Calu3 (cell line): ENCODE measurements around the gene ARHGAP8. TPM values are rescaled to one million over a fixed set of nuclear protein-coding genes. Genes with fewer than 3 reads are reported as not detected.

ENCODE experiments used
- BruUV-seq: library from RNA; stranded (reverse); fragments of 400-500 nt; replicated peaks from 2 replicates; lab custom pipeline; 2021; lab: Mats Ljungman, UMichigan
- CTCF ChIA-PET: fragments of 300-600 bp; sonication (Branson Sonifier 250); formaldehyde crosslinking; loops from one replicate; lab custom pipeline; 2022; ENCODE audit warnings: antibody characterized with exemption; lab: Charles Lee
- DNase-seq: peaks from one replicate; pipeline ENCODE4 v3.0.0; 2022
- H3K27ac Mint-ChIP-seq: one replicate; pipeline ENCODE4 v1.8.0; 2022; ENCODE audit warnings: mixed read lengths; ENCODE audit not compliant: unreplicated experiment
- H3K27me3 Mint-ChIP-seq: one replicate; pipeline ENCODE4 v1.8.0; 2022; ENCODE audit warnings: mixed read lengths; ENCODE audit not compliant: unreplicated experiment
- H3K36me3 Mint-ChIP-seq: one replicate; pipeline ENCODE4 v1.8.0; 2022; ENCODE audit warnings: mild to moderate bottlenecking, moderate library complexity, mixed read lengths; ENCODE audit not compliant: insufficient read depth, unreplicated experiment
- H3K4me1 Mint-ChIP-seq: one replicate; pipeline ENCODE4 v1.8.0; 2022; ENCODE audit warnings: mild to moderate bottlenecking, low read depth, mixed read lengths; ENCODE audit not compliant: unreplicated experiment
- H3K4me3 Mint-ChIP-seq: one replicate; pipeline ENCODE4 v1.8.0; 2022; ENCODE audit warnings: mild to moderate bottlenecking, low read depth, moderate library complexity, mixed read lengths; ENCODE audit not compliant: unreplicated experiment
- H3K9me3 Mint-ChIP-seq: one replicate; pipeline ENCODE4 v1.8.0; 2022; ENCODE audit warnings: low read depth, mixed read lengths; ENCODE audit not compliant: unreplicated experiment
- intact Hi-C: fragments of 100-400 bp; cut with micrococcal nuclease; formaldehyde crosslinking; loops from one replicate; pipeline ENCODE4 v1.10.0; 2022; ENCODE audit not compliant: unreplicated experiment
- total RNA-seq: library from RNA; stranded (reverse); gene quantifications from 2 replicates; pipeline ENCODE4 v1.2.3, GENCODE V29; 2022
- TF ChIP-seq, protein P1 (sequence below): fragments of 200-600 bp; IDR thresholded peaks from one replicate; pipeline ENCODE4 v1.8.0; 2022; ENCODE audit warnings: antibody characterized with exemption; ENCODE audit not compliant: unreplicated experiment

Gene ARHGAP8
- total RNA-seq, 1 experiment from 2014 or later = 127 TPM

DNA sequence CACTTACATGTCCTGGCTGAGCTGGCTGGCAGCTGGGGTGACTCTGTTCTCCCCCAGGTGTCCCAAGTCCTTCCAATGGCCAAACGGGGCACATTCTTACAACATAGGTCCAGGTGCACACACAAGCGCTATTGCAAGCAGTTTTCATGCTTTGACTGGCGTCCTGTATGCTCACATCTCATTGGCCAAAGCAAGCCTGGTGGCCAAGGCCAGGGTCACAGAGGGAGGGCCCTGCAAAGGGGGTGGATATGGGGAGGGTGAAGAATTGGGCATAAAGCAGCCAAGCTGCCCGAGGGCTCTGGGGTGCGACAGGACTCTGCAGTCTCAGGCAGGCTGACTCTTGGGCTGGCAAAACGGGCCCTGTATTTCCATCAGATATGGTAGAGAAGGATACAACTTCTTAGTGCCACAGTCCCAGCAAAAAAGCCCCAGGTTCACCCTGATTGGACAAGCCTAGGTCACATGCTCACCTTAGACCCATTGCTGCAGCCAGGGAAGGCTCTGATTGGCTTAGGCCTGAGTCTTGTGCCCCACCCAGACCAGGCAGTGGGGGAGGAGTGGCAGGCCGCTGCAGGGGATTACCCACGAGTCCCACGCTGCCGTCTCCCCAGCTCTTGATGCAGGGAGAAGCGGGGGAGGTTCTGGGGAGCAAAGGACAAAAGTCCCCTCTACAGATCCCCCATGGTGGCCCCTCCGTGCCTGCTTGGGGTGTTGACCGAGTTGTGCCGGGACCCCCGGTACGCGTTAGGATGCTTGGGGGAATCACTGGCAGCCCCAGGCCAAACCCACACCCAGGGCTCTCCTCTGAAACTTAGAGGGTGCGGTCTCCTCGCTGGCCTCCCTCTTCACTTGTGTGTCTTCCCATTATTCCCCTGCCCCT lies 110.8 kb downstream of the ARHGAP8 start:
- Mint-ChIP-seq H3K27ac (peak overlapping the region; percentile 65), H3K9me3 (no peaks in the 10 kb centered on the region), H3K27me3 (no peaks in the 10 kb centered on the region), H3K4me1 (peaks cover 11% of the 10 kb centered on the region), H3K4me3 (no peak overlapping the region), H3K36me3 (peaks cover 62% of the 10 kb centered on the region)
- no TSS peak for BruUV-seq
- CTCF ChIA-PET = no interaction called here
- intact Hi-C loops = no loop called here
- DNase-seq = no peak
- TF ChIP-seq, protein P1, sequence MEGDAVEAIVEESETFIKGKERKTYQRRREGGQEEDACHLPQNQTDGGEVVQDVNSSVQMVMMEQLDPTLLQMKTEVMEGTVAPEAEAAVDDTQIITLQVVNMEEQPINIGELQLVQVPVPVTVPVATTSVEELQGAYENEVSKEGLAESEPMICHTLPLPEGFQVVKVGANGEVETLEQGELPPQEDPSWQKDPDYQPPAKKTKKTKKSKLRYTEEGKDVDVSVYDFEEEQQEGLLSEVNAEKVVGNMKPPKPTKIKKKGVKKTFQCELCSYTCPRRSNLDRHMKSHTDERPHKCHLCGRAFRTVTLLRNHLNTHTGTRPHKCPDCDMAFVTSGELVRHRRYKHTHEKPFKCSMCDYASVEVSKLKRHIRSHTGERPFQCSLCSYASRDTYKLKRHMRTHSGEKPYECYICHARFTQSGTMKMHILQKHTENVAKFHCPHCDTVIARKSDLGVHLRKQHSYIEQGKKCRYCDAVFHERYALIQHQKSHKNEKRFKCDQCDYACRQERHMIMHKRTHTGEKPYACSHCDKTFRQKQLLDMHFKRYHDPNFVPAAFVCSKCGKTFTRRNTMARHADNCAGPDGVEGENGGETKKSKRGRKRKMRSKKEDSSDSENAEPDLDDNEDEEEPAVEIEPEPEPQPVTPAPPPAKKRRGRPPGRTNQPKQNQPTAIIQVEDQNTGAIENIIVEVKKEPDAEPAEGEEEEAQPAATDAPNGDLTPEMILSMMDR = no peak

DNA sequence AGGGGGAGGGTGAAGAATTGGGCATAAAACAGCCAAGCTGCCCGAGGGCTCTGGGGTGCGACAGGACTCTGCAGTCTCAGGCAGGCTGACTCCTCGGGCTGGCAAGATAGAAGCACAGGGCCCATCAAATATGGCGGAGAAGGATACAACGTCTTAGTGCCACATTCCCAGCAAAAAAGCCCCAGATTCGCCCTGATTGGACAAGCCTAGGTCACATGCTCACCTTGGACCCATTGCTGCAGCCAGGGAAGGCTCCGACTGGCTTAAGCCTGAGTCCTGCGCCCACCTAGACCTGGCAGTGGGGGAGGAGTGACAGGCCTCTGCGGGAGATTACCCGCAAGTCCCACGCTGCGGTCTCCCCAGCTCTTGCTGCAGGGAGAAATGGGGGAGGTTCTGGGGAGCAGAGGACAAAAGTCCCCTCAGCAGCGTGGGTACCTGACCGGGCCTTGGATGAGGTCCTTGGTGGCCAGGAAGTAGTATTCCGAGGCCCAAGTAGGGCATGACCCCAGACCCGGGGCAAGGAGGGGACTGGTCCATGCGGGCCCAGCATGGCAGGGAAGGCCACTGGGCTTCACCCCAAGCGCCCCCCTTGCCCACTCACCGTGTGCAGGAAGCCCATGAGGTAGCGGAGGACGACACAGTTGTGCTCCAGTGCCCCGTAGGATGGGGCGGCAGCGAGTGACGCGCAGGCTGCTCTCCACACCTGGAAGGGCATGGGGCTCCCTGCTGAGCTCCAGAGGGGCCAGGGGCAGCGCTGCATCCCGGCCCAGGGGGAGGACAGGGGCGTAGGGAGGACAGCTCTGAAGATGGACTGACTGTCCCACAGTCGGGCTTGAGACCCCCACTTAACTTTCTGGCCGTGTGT lies 113.0 kb downstream of the ARHGAP8 start:
- H3K36me3 Mint-ChIP-seq = peaks cover 47% of the 10 kb centered on the region
- H3K4me1 Mint-ChIP-seq = peaks cover 11% of the 10 kb centered on the region
- no peak overlapping the region for H3K4me3 Mint-ChIP-seq
- CTCF ChIA-PET = interaction anchor here (0.6 kb wide), 1 partner anchor 1849 kb away, joined by 3 read pairs; no protein-coding TSS in a partner anchor
- TF ChIP-seq, protein P1 = no peak
- H3K27me3 Mint-ChIP-seq = no peaks in the 10 kb centered on the region
- no peaks in the 10 kb centered on the region for H3K9me3 Mint-ChIP-seq
- intact Hi-C loops = no loop called here
- no TSS peak for BruUV-seq
- H3K27ac Mint-ChIP-seq = peak overlapping the region; percentile 39
- no peak for DNase-seq

DNA sequence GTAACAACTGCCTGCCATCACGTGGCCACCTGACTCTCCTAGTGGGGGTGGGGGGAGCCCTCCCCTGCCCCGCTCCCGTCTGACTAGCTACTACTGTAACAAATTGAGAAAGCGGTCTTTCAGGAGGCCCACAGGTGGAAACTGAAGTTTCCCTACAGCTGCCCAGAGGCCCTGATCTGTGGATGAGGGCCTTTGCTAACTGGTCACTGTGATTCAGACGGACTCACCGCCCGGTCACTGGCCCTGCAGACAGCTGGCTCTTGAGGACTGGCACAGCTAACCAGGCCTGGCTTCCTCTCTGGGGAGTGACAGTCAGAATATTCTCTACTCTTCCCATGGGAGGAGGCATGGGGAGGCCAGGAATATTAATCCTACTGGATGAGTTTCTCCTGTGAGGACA lies 116.8 kb downstream of the ARHGAP8 start:
- BruUV-seq = no TSS peak
- no peak overlapping the region for H3K27ac Mint-ChIP-seq
- CTCF ChIA-PET = no interaction called here

DNA sequence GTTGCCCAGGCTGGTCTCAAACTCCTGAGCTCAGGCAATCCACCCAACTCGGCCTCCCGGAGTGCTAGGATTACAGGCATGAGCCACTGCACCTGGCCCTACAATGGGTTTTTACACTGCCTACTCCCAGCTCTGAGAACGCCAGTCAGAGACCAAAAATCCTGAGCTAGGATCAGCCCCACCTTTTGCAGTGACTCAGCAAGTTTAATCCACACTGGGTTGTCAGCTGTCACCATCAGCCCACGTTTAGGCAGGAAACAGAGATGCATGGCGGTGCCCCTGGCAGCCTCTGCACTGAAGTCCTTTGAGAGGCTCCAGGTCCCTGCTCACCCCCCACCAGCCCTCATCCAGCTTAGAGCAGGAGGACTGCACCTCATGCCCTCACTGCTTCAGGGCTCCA lies 117.6 kb downstream of the ARHGAP8 start:
- DNase-seq = peak; percentile 31
- no TSS peak for BruUV-seq
- Mint-ChIP-seq H3K9me3 (peaks cover 3% of the 10 kb centered on the region), H3K27me3 (peaks cover 15% of the 10 kb centered on the region), H3K4me3 (no peak overlapping the region), H3K36me3 (peaks cover 15% of the 10 kb centered on the region), H3K27ac (peak overlapping the region; percentile 38), H3K4me1 (no peaks in the 10 kb centered on the region)
- intact Hi-C loops = no loop called here
- TF ChIP-seq, protein P1 = no peak
- CTCF ChIA-PET = no interaction called here

More for the DNA sequence above, 116.8 kb downstream of the ARHGAP8 start:
- TF ChIP-seq, protein P1 = no peak
- Mint-ChIP-seq H3K4me3 (no peak overlapping the region), H3K4me1 (peaks cover 5% of the 10 kb centered on the region), H3K27me3 (peaks cover 15% of the 10 kb centered on the region), H3K9me3 (peaks cover 3% of the 10 kb centered on the region), H3K36me3 (peaks cover 24% of the 10 kb centered on the region)
- intact Hi-C loops = no loop called here
- DNase-seq = no peak
